Thymus (tissue), 11 donors: Measurements from ENCODE around the gene ASTN2. TPM values are rescaled to one million over a fixed set of nuclear protein-coding genes. Genes with fewer than 3 reads are reported as not detected.

ENCODE experiments used
- DNase-seq, 9 donors: peaks; one replicate each; pipeline ENCODE4 v3.0.0-alpha.2; 2013; ENCODE audit warnings: low spot score in 9 of 9, low read depth in 6 of 9, missing footprints in 1 of 9
- H3K27ac ChIP-seq, 2 donors: one replicate each; pipeline ENCODE4 v1.5.1; 2013; ENCODE audit warnings: control low read depth in 1 of 2, low read depth in 1 of 2, low read length in 1 of 2, mild to moderate bottlenecking in 1 of 2, moderate library complexity in 1 of 2
- H3K27me3 ChIP-seq, 2 donors: one replicate each; pipeline ENCODE4 v1.5.1; 2013; ENCODE audit warnings: low read length in 1 of 2; ENCODE audit not compliant: control insufficient read depth in 2 of 2, insufficient read depth in 1 of 2
- H3K36me3 ChIP-seq, 2 donors: one replicate each; pipeline ENCODE4 v1.5.1; 2013; ENCODE audit warnings: low read length in 1 of 2, mild to moderate bottlenecking in 1 of 2, moderate library complexity in 1 of 2; ENCODE audit not compliant: control insufficient read depth in 2 of 2, insufficient read depth in 2 of 2
- H3K4me1 ChIP-seq, 2 donors: one replicate each; pipeline ENCODE4 v1.5.1; 2013; ENCODE audit warnings: low read length in 2 of 2; ENCODE audit not compliant: control insufficient read depth in 2 of 2, insufficient read depth in 2 of 2
- H3K4me3 ChIP-seq, 2 donors: one replicate each; pipeline ENCODE4 v1.5.1; 2013; ENCODE audit warnings: low read length in 2 of 2, control low read depth in 1 of 2, mild to moderate bottlenecking in 1 of 2
- H3K9me3 ChIP-seq, 2 donors: one replicate each; pipeline ENCODE4 v1.5.1; 2013; ENCODE audit warnings: low read length in 1 of 2, mild to moderate bottlenecking in 1 of 2; ENCODE audit not compliant: control insufficient read depth in 2 of 2, insufficient read depth in 1 of 2
- whole genome bisulfite sequencing: extraction: QIAGEN DNeasy Blood & Tissue Kit; methylation state at CpG from one replicate; pipeline ENCODE4 v1.1.7; 2013; 5-methylcytosine and 5-hydroxymethylcytosine counted together
- polyA plus RNA-seq: library from polyadenylated mRNA; stranded (reverse); fragments of 200-250 nt; gene quantifications from one replicate; pipeline ENCODE4 v1.2.3, GENCODE V29; 2013
- total RNA-seq: library from RNA; stranded (reverse); fragments of 120-200 nt; gene quantifications from one replicate; pipeline ENCODE4 v1.2.4, GENCODE V29; 2013
- donor health status: healthy.

The ASTN2 gene
- total and polyA plus RNA-seq, 2 donors: 5.8 to 5.9 TPM

- Histone ChIP-seq H3K4me1 (no peaks in the 10 kb centered on the region), H3K36me3 (no peaks in the 10 kb centered on the region), H3K4me3 (no peak overlapping the region), H3K9me3 (no peaks in the 10 kb centered on the region), H3K27me3 (no peaks in the 10 kb centered on the region), H3K27ac (no peak overlapping the region)
- no peak for DNase-seq
- 96% methylated on average over 3 of the region's 3 CpGs for WGBS
Observed at GRCh38 chr9:116395699-116396037, 1019.2 kb downstream of the ASTN2 start.

GRCh38 chr9:116394894-116395698 is 1019.8 kb downstream of the ASTN2 start:
- Histone ChIP-seq H3K4me1 (no peaks in the 10 kb centered on the region), H3K27me3 (no peaks in the 10 kb centered on the region), H3K9me3 (no peaks in the 10 kb centered on the region), H3K27ac (no peak overlapping the region), H3K36me3 (no peaks in the 10 kb centered on the region), H3K4me3 (no peak overlapping the region)
- no peak for DNase-seq
- 91% methylated on average over 5 of the region's 5 CpGs for WGBS

GRCh38 chr9:116394070-116394469 is 1020.8 kb downstream of the ASTN2 start:
- no peak overlapping the region for H3K27ac ChIP-seq
- no peak overlapping the region for H3K4me3 ChIP-seq
- 86% methylated on average over 6 of the region's 6 CpGs for WGBS
- no peaks in the 10 kb centered on the region for H3K4me1 ChIP-seq
- no peaks in the 10 kb centered on the region for H3K27me3 ChIP-seq
- no peaks in the 10 kb centered on the region for H3K36me3 ChIP-seq
- H3K9me3 ChIP-seq: no peaks in the 10 kb centered on the region
- DNase-seq: no peak

GRCh38 chr9:116393198-116393597 is 1021.7 kb downstream of the ASTN2 start:
- Histone ChIP-seq H3K4me1 (no peaks in the 10 kb centered on the region), H3K27me3 (no peaks in the 10 kb centered on the region), H3K27ac (no peak overlapping the region), H3K4me3 (no peak overlapping the region), H3K36me3 (no peaks in the 10 kb centered on the region), H3K9me3 (no peaks in the 10 kb centered on the region)
- DNase-seq: no peak
- 82% methylated on average over 1 of the region's 1 CpG for WGBS

GRCh38 chr9:116391306-116391900 is 1023.5 kb downstream of the ASTN2 start:
- Histone ChIP-seq H3K9me3 (no peaks in the 10 kb centered on the region), H3K4me1 (no peaks in the 10 kb centered on the region), H3K4me3 (no peak overlapping the region), H3K27ac (no peak overlapping the region), H3K36me3 (no peaks in the 10 kb centered on the region), H3K27me3 (no peaks in the 10 kb centered on the region)
- 93% methylated on average over 4 of the region's 4 CpGs for whole genome bisulfite sequencing
- no peak for DNase-seq

- H3K4me1 ChIP-seq: no peaks in the 10 kb centered on the region
- no peak for DNase-seq
- H3K36me3 ChIP-seq: no peaks in the 10 kb centered on the region
- H3K27ac ChIP-seq: no peak overlapping the region
- H3K9me3 ChIP-seq: no peaks in the 10 kb centered on the region
- H3K27me3 ChIP-seq: no peaks in the 10 kb centered on the region
- H3K4me3 ChIP-seq: no peak overlapping the region
- 49% methylated on average over 7 of the region's 7 CpGs for WGBS
Observed at GRCh38 chr9:116390303-116391228, 1024.3 kb downstream of the ASTN2 start.

- H3K4me3 ChIP-seq: no peak overlapping the region
- DNase-seq: no peak
- H3K27ac ChIP-seq: no peak overlapping the region
- H3K36me3 ChIP-seq: no peaks in the 10 kb centered on the region
- H3K9me3 ChIP-seq: no peaks in the 10 kb centered on the region
- no peaks in the 10 kb centered on the region for H3K4me1 ChIP-seq
- H3K27me3 ChIP-seq: no peaks in the 10 kb centered on the region
- WGBS: 89% methylated on average over 1 of the region's 1 CpG
Observed at GRCh38 chr9:116389541-116390302, 1025.1 kb downstream of the ASTN2 start.

- Histone ChIP-seq H3K4me1 (no peaks in the 10 kb centered on the region), H3K9me3 (no peaks in the 10 kb centered on the region), H3K36me3 (no peaks in the 10 kb centered on the region), H3K27me3 (no peaks in the 10 kb centered on the region), H3K4me3 (no peak overlapping the region), H3K27ac (no peak overlapping the region)
- no peak for DNase-seq
- WGBS: 45% methylated on average over 6 of the region's 6 CpGs
Observed at GRCh38 chr9:116387934-116388698, 1026.7 kb downstream of the ASTN2 start.
